Adrenal gland (tissue), 12 donors: ENCODE data around the gene STX4. TPM values are rescaled to one million over a fixed set of nuclear protein-coding genes. Genes with fewer than 3 reads are reported as not detected.

ENCODE experiments used
- DNase-seq, 7 donors: peaks; one replicate each; pipeline ENCODE4 v3.0.0-alpha.2; 2019 to 2020
- H3K27ac ChIP-seq, 5 donors: fragments of 200-600 bp; sonication (generic) in 4 of 5; 1 replicate in 3 of 5; 2 replicates in 2 of 5; pipeline versions ENCODE4 v1.5.1 to v1.8.0; 2016 to 2020; ENCODE audit warnings: mild to moderate bottlenecking in 1 of 5
- H3K27me3 ChIP-seq: fragments of 200-600 bp; 2 replicates; pipeline ENCODE4 v1.8.0; 2021
- H3K36me3 ChIP-seq, 2 donors: fragments of 200-600 bp; replicated peaks in 1 of 2; 1 replicate in 1 of 2; 2 replicates in 1 of 2; pipeline versions ENCODE4 v1.5.1 to v1.8.0; 2018 to 2022
- H3K4me1 ChIP-seq, 2 donors: fragments of 200-600 bp; replicated peaks in 1 of 2; 1 replicate in 1 of 2; 2 replicates in 1 of 2; pipeline versions ENCODE4 v1.5.1 to v1.8.0; 2018 to 2021
- H3K4me3 ChIP-seq, 4 donors: fragments of 200-600 bp; sonication (generic) in 3 of 4; one replicate each; pipeline ENCODE4 v1.5.1; 2016 to 2018
- H3K9me3 ChIP-seq, 3 donors: fragments of 200-600 bp; sonication (generic) in 1 of 3; replicated peaks in 1 of 3; 1 replicate in 2 of 3; 2 replicates in 1 of 3; pipeline versions ENCODE4 v1.5.1 to v1.8.0; 2016 to 2021
- CTCF ChIP-seq, 6 experiments: fragments of 450-650 bp in 4 of 6; fragments of 200-600 bp in 2 of 6; sonication (generic) in 1 of 6; IDR thresholded peaks; 1 replicate in 5 of 6; 2 replicates in 1 of 6; pipeline versions ENCODE4 v1.5.1 to v1.8.0; 2016 to 2021; ENCODE audit warnings: antibody characterized with exemption in 6 of 6, mild to moderate bottlenecking in 2 of 6, moderate library complexity in 1 of 6
- POLR2A ChIP-seq, 2 donors: fragments of 450-650 bp; IDR thresholded peaks; one replicate each; pipeline ENCODE4 v1.6.1; 2017; ENCODE audit warnings: antibody characterized with exemption in 2 of 2, mild to moderate bottlenecking in 2 of 2, moderate library complexity in 1 of 2
- WGBS, 4 donors: extraction: QIAGEN DNeasy Blood & Tissue Kit in 2 of 4; methylation state at CpG; one replicate each; pipeline versions ENCODE4 v1.1.5 to v1.1.7; 2013 to 2017; 5-methylcytosine and 5-hydroxymethylcytosine counted together
- intact Hi-C, 2 donors: fragments of 100-400 bp; cut with DNase I; formaldehyde crosslinking; loops; one replicate each; pipeline versions ENCODE4 v1.14.1 to v1.15.0; 2022 to 2023
- polyA plus RNA-seq, 3 donors: library from polyadenylated mRNA; stranded (reverse); fragments of 200-250 nt in 2 of 3; fragments of 350-450 nt in 1 of 3; fragmentation: Illumina TruSeq in 1 of 3; extraction: RNeasy Lipid Tissue Mini Kit (QIAGEN cat#74804) in 1 of 3; gene quantifications; one replicate each; pipeline ENCODE4 v1.2.3, GENCODE V29; 2013 to 2014
- total RNA-seq, 9 donors: library from RNA; depleted of rRNA in 4 of 9; stranded (reverse); fragments of >200 nt in 4 of 9; fragments of 120-200 nt in 1 of 9; fragmentation: NEBNext Ultra II Directional in 1 of 9; extraction: Animal tissue kit (Norgen Biotek cat#: 25700) in 1 of 9; gene quantifications; one replicate each; pipeline versions ENCODE4 v1.1.0 to v1.2.4, GENCODE V29; 2013 to 2023
- donor health status: healthy with polysubstance abuse.
- donor health status: Bipolar disorder and iron deficiency.
- donor health status: DM: yes; HTN: yes; CAD: no.
- donor health status: DM: no; HTN: no; CAD: no.
- donor health status: DM: no; HTN: no; CAD: no.
- donor health status: DM: yes; HTN: yes; CAD: no.

Gene STX4
- total and polyA plus RNA-seq, 12 donors = 25.0 to 225 (median 58.0) TPM

GRCh38 chr16:31064882-31065461 is 31.6 kb downstream of the STX4 start:
- WGBS, 4 donors = 44 to 60% (median 55%) methylated on average over 4 of the region's 4 CpGs
- no peak overlapping the region for H3K4me3 ChIP-seq
- peaks cover 0 to 32% of the 10 kb centered on the region in 2 donors for H3K36me3 ChIP-seq
- H3K27me3 ChIP-seq = no peaks in the 10 kb centered on the region
- peaks cover 0 to 11% of the 10 kb centered on the region in 2 donors for H3K4me1 ChIP-seq
- DNase-seq = peak; percentile 36 to 85 (median 81)
- no peaks in the 10 kb centered on the region for H3K9me3 ChIP-seq
- intact Hi-C loops = no loop called here
- TF ChIP-seq CTCF (IDR thresholded peaks at IDR 0.05) (no peak), POLR2A (IDR thresholded peaks at IDR 0.05) (peak in 1 of 2 donors; percentile 11)
- H3K27ac ChIP-seq = peak overlapping the region; percentile 40 to 90 (median 72)

- TF ChIP-seq CTCF (IDR thresholded peaks at IDR 0.05) = no peak
- TF ChIP-seq POLR2A (IDR thresholded peaks at IDR 0.05) = no peak
- Histone ChIP-seq H3K4me1 (peaks cover 8 to 23% of the 10 kb centered on the region in 2 donors), H3K36me3 (peaks cover 0 to 12% of the 10 kb centered on the region in 2 donors), H3K4me3 (no peak overlapping the region), H3K27ac (no peak overlapping the region), H3K27me3 (no peaks in the 10 kb centered on the region), H3K9me3 (no peaks in the 10 kb centered on the region)
- intact Hi-C loops = no loop called here
- no peak for DNase-seq
- WGBS, 4 donors = 92 to 93% (median 92%) methylated on average over 3 of the region's 3 CpGs
Observed at GRCh38 chr16:31067342-31067741, 34.0 kb downstream of the STX4 start.

GRCh38 chr16:31071861-31072260 is 38.5 kb downstream of the STX4 start:
- Histone ChIP-seq H3K9me3 (no peaks in the 10 kb centered on the region), H3K4me3 (no peak overlapping the region), H3K4me1 (peaks cover 13 to 29% of the 10 kb centered on the region in 2 donors), H3K36me3 (peaks cover 0 to 7% of the 10 kb centered on the region in 2 donors), H3K27me3 (no peaks in the 10 kb centered on the region), H3K27ac (peak overlapping the region in 3 of 5 donors; percentile 83 to 98 (median 92))
- 34 to 50% (median 41%) methylated on average over 4 of the region's 4 CpGs for WGBS, 4 donors
- DNase-seq = no peak
- TF ChIP-seq CTCF (IDR thresholded peaks at IDR 0.05) (no peak), POLR2A (IDR thresholded peaks at IDR 0.05) (no peak)
- intact Hi-C loops = no loop called here

- Histone ChIP-seq H3K4me1 (peaks cover 13 to 29% of the 10 kb centered on the region in 2 donors), H3K36me3 (peaks cover 0 to 14% of the 10 kb centered on the region in 2 donors), H3K27me3 (no peaks in the 10 kb centered on the region), H3K27ac (peak overlapping the region in 4 of 5 donors; percentile 83 to 98 (median 92)), H3K4me3 (peak overlapping the region; percentile 68 to 100 (median 82)), H3K9me3 (no peaks in the 10 kb centered on the region)
- WGBS, 4 donors = 0 to 3% (median 2%) methylated on average over 25 to 27 of the region's 27 CpGs
- TF ChIP-seq CTCF (IDR thresholded peaks at IDR 0.05) (no peak), POLR2A (IDR thresholded peaks at IDR 0.05) (no peak)
- DNase-seq = peak in 4 of 7 donors; percentile 35 to 72 (median 41)
- intact Hi-C loops = no loop called here
Observed at GRCh38 chr16:31072540-31073141, 39.3 kb downstream of the STX4 start.
